Measurements from ENCODE around the gene ITPA. TPM values are rescaled to one million over a fixed set of nuclear protein-coding genes. Genes with fewer than 3 reads are reported as not detected.

ITPA gene
- total and polyA plus RNA-seq, 2 experiments from 2014 or later = 57.5 to 81.7 TPM

GRCh38 chr20:3229798-3230197, 20.5 kb downstream of the ITPA start (continued):
- TF ChIP-seq CTCF (conservative IDR thresholded peaks at IDR 0.05; ENCODE audit: low read depth in 2 of 2) = no peak
- TF ChIP-seq ETS1 (IDR thresholded peaks at IDR 0.05) = no peak
- no peak for TF ChIP-seq ZNF331 (CRISPR knock-in tag; IDR thresholded peaks at IDR 0.05; ENCODE audit: low read depth)
- no peak for TF ChIP-seq STAT1 (IDR thresholded peaks at IDR 0.05; ENCODE audit: unreplicated experiment)
- no peak for TF ChIP-seq NANOG (IDR thresholded peaks at IDR 0.05; ENCODE audit: borderline replicate concordance)

- Histone ChIP-seq H3K4me1 (ENCODE audit: insufficient read depth) (no peaks in the 10 kb centered on the region), H3K4me2 (no peak overlapping the region), H3K9me2 (ENCODE audit: insufficient read depth) (no peaks in the 10 kb centered on the region), H3K36me3 (ENCODE audit: insufficient read depth) (no peaks in the 10 kb centered on the region), H3K27ac (ENCODE audit: low read depth) (no peak overlapping the region), H2AFZ (no peak overlapping the region), H3K27me3 (ENCODE audit: insufficient read depth) (no peaks in the 10 kb centered on the region), H3K4me3 (no peak overlapping the region), H3K79me2 (replicated peaks; ENCODE audit: insufficient read depth) (no peaks in the 10 kb centered on the region), H3F3A (replicated peaks; ENCODE audit: low read depth) (no peaks in the 10 kb centered on the region), H4K20me1 (replicated peaks; ENCODE audit: insufficient read depth) (no peaks in the 10 kb centered on the region)
- ATAC-seq (no peak), DNase-seq (ENCODE audit: low spot score) (no peak)
- Mint-ChIP-seq H3K36me3 (ENCODE audit: low read depth) (peaks cover 18% of the 10 kb centered on the region; the same call in 2 of the 3 replicates), H3K4me1 (peaks cover 2% of the 10 kb centered on the region; the same call in 1 of the 3 replicates), H3K27me3 (ENCODE audit: insufficient read depth, low read depth, poor library complexity) (peaks cover 10% of the 10 kb centered on the region), H3K4me3 (no peak overlapping the region), H3K9me3 (no peaks in the 10 kb centered on the region), H3K27ac (no peak overlapping the region)
- no peak for TF ChIP-seq CTCF (conservative IDR thresholded peaks at IDR 0.05; ENCODE audit: low read depth in 2 of 2)
- no peak for TF ChIP-seq EZH2phosphoT487 (IDR thresholded peaks at IDR 0.05; ENCODE audit: unreplicated experiment)
- TF ChIP-seq ZNF331 (CRISPR knock-in tag; IDR thresholded peaks at IDR 0.05; ENCODE audit: low read depth) = no peak
- no peak for TF ChIP-seq POLR2AphosphoS5 (IDR thresholded peaks at IDR 0.05; ENCODE audit: low read depth)
- no peak for TF ChIP-seq EZH2 (IDR thresholded peaks at IDR 0.05; ENCODE audit: low read depth, unreplicated experiment)
- no peak for TF ChIP-seq JUNB (IDR thresholded peaks at IDR 0.05; ENCODE audit: unreplicated experiment)
- no peak for TF ChIP-seq ZNF462 (CRISPR knock-in tag; IDR thresholded peaks at IDR 0.05)
- TF ChIP-seq STAT1 (IDR thresholded peaks at IDR 0.05; ENCODE audit: unreplicated experiment) = no peak
- TF ChIP-seq ZNF114 (CRISPR knock-in tag; IDR thresholded peaks at IDR 0.05) = no peak
- TF ChIP-seq NANOG (IDR thresholded peaks at IDR 0.05; ENCODE audit: borderline replicate concordance) = no peak
- no peak for TF ChIP-seq CREB1 (CRISPR knock-in tag; IDR thresholded peaks at IDR 0.05; ENCODE audit: low read depth)
- TF ChIP-seq ETS1 (IDR thresholded peaks at IDR 0.05) = no peak
These were observed 21.8 kb downstream of the ITPA start for GRCh38 chr20:3231116-3231515.

Data from GM23338 (cell line).